HG03439 (cell line): Measurements from ENCODE around the gene AFAP1.

Experiments used
- ATAC-seq: cut with Tn5 transposase; IDR thresholded peaks from one replicate; pipeline ENCODE4 v1.9.1; 2021; ENCODE audit warnings: mild to moderate bottlenecking, moderate library complexity; ENCODE audit not compliant: unreplicated experiment

The AFAP1 gene

GRCh38 chr4:7741946-7742806 lies 197.5 kb downstream of the AFAP1 start:
- no peak for ATAC-seq

DNA sequence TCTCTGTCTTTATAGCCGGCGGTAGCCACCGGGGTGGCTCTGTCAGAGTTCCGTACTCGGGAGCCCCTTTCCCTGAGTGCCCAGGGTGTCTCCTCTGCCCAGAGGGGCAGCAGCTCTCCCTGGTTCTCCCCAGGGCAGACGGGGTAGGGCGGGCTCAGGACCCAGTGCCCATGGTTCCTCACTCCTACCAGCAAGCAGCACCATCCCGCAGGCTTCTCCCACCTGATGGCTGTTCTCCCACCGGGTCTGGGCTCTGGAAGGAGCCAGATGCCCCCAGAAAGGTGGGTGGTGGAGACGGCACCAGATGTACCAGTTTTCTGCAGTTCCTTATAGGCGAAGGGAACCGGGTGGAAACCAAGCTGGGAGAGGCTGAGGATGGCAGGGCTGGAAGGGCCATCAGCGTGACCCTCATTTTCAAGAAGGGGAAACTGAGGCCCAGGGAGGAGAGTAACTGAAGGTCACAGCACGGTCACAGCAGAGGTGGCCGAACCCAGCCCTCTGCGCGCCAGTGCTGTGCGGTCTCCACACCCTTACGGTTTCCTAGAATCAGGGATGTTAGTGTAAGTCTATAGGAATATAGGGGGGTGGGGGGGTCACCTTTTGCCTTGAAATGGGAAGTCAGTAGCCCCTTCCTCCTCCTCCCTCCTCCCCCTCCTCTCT lies 198.7 kb downstream of the AFAP1 start:
- no peak for ATAC-seq

DNA sequence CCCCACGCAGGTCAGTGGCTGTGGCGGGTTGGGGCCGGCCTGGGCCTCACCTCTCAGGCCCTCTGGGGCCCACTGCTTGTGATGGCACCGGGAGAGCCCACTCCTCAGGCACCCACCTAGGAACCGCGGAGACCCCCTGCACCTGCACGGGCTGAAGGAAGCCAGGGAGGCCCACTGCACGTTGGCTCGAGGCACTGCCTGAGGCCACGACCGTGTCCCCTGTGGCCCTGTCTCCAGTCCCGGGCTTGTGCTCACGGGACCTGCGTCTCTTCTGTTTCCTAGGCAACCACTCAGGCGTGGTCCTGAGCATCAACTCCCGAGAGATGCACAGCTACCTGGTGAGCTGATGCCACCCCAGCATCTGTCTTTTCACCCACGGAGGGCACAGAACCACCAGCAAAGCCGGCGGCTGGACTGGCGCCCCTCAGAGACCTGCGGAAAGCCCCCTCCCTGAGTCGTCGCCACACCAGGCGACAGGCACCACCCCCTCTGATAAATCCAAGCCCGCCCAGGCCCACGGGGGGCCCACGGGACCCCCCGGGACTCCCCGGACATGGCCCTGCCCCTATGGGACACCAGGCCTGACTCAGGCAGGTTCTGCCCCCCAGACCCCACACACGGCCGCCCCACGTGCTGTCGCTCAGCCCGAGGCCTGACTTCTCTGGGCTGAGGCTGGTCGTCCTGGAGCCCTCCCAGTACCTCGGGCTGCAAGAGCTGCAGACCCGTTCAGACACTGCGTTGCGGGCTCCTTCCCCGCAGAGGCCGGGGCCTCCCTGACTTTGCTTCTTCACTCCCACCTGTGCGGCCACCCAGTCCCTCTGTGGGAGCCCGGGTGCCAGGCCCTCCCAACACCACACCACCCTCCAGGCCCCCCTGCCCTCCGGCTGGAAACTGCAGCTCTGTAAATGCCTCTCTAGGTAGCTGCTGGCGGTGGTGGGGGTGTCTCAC lies 199.5 kb downstream of the AFAP1 start:
- ATAC-seq, result no peak

- ATAC-seq, result no peak
These were observed 200.4 kb downstream of the AFAP1 start for GRCh38 chr4:7739077-7739917.

DNA sequence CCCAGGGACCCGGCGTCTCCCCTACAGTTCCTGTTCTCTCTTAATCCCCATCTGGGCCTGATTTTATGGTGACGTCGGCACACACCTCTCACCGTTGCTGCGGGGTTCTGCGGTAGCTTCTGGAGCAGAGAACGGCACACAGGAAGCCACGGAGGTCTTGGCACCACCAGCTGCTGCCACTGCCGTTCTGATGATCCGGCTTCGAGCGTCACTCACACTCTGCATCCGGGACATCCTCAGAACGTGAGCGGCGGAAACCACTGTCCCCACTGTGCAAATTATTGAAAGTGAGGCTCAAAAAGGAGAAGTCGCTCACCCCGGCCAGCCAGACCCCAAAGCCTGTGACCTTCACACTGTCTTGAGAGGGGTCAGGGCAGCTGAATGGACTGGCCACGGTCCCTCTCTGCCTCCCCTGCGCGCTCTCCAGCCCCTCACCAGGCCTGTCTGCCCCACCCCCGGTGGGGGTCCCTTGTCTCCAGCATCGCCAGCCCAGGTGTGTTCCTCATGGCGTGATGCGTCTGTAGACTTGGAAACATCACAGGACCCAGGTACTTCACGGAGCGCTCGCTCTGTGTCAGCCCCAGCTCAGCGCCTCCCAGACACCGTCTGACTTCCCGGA lies 201.1 kb downstream of the AFAP1 start:
- no peak for ATAC-seq

GRCh38 chr4:7737752-7738457 lies 201.8 kb downstream of the AFAP1 start:
- ATAC-seq, result no peak

GRCh38 chr4:7737268-7737645 lies 202.4 kb downstream of the AFAP1 start:
- no peak for ATAC-seq

DNA sequence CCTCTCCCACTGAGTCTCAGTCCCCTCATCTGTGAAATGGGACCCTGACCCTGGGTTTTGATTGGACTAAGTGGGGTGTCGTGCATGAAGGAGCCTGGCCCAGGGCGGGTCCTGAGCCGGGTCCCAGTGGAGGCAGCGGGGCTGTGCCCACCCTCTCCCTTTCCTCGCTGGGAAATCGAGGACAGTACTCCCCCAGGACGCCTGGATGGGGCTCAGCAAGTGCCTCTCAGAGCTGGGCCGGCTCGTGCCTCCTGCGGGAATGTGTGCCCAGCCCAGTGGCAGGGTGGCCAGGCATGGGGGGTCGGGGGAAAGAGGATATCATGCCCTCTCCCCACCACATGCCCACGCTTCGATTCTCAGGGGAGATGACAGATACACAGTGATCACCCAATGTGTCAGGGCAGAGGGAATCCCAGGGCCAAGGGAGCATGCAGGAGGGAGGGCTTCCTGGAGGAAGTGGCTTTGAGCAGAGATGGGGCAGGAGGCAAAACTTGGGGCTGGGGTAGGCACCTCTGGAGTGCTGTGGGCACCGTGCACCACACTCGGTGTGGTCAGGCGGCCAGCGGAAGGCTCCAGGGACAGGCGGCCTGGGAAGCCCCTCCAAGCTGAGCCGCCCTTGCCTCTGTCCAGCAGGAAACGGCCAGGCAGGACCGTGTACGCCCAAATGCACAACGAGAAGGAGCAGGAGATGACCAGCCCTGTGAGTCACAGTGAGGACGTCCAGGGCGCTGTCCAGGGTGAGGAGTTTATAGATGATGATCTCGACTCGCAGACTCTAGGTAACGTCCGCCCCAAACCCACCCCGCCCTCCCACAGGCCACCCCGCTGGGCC lies 203.0 kb downstream of the AFAP1 start:
- ATAC-seq, result no peak

- no peak for ATAC-seq
These were observed 203.7 kb downstream of the AFAP1 start for GRCh38 chr4:7735961-7736360.

GRCh38 chr4:7735395-7735794 lies 204.3 kb downstream of the AFAP1 start:
- ATAC-seq, result no peak

- no peak for ATAC-seq
These were observed 204.9 kb downstream of the AFAP1 start for GRCh38 chr4:7734651-7735260.

- no peak for ATAC-seq
These were observed 205.6 kb downstream of the AFAP1 start for GRCh38 chr4:7733801-7734650.

DNA sequence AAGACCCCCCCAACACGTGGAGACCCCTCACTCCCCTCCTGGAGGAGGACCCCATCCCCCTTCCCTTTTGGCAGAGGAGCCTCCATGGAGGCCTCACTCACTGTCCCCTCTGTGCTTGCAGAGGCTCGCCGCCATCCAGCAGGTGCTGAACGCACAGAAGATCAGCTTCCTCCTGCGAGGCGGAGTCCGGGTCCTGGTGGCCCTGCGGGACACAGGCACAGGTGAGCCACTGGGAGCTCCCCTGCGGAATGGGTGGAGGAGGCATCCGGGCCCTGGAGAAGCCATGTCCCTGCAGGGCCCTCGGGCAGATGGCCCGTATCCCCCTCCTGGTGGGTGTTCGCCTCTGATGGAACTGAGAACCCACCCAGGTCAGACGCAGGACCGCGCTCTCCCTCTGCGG lies 206.5 kb downstream of the AFAP1 start:
- ATAC-seq, result no peak

DNA sequence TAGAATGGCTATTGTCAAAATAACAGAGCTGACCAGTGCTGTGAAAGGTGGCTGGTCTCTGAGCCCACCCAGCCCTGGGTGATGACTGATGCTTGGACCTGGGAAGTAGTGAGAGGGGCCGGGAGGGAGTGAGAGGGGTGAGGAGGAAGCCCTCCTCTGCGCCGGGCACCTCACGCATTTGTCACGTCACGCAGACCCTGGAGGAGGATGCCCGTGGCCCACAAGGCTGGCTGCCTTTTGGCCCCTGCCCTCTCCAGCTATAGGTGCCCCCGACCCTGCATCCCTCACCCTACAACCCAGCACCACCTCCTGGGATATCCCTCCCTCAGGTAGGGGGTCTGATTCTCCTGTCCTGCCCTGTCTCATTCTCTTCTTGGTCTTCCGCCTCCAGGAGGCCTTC lies 207.4 kb downstream of the AFAP1 start:
- no peak for ATAC-seq

DNA sequence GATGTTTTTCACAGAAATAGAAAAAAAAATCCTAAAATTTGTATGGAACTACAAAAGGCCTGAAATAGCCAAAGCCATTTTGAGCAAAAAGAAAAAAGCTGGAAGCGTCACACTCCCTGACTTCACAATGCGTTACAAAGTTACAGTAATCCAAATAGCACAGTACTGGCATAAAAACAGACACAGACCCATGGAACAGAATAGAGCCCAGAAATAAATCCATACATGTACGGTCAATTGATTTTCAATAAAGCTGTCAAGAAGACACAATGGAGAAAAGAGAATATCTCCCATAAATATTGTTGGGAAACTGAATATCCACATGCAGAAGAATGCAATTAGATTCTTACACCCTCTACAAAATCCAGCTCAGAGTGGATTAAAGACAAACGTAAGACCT lies 208.2 kb downstream of the AFAP1 start:
- ATAC-seq, result no peak

DNA sequence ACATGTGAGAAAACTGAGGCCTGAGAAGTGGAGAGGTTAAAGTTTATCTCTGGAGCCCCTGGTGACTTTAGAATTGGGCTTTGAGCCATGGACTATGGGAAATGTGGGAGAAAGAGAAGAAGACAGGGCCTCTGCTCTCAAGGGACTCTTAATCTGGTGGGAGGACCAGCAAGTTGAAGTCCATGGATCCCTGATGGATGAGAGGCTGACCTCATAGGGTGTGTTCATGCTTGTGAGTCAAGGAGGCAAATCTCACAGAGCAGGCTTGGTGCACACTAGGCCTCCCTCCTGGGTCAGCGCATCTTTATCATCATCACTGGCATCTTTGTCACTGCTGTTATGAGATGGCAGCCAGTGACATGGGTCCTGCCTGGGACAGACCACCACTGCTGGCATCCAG lies 211.9 kb downstream of the AFAP1 start:
- no peak for ATAC-seq
